Epithelial cell of proximal tubule (primary cell): ENCODE results near the gene MAP1LC3B2. TPM values are rescaled to one million over a fixed set of nuclear protein-coding genes. Genes with fewer than 3 reads are reported as not detected.

Source experiments
- DNase-seq: peaks from one replicate; pipeline ENCODE4 v3.0.0-alpha.2; 2011; ENCODE audit warnings: low read depth
- H3K4me3 ChIP-seq: 2 replicates; pipeline ENCODE4 v1.5.1; 2011; ENCODE audit warnings: low read depth, mild to moderate bottlenecking, low read length
- total RNA-seq: library from RNA; depleted of rRNA; stranded (reverse); fragments of >200 nt; gene quantifications from 2 replicates; pipeline ENCODE4 v1.2.3, GENCODE V29; 2015
- TF ChIP-seq, protein P1 (sequence below): conservative IDR thresholded peaks from 2 replicates; pipeline ENCODE4 v1.5.1; 2012; ENCODE audit warnings: low read depth, mild to moderate bottlenecking, low read length

MAP1LC3B2 gene
- total RNA-seq, 1 donor from 2014 or later, result not detected

- no peak overlapping the region for H3K4me3 ChIP-seq
- TF ChIP-seq, protein P1, sequence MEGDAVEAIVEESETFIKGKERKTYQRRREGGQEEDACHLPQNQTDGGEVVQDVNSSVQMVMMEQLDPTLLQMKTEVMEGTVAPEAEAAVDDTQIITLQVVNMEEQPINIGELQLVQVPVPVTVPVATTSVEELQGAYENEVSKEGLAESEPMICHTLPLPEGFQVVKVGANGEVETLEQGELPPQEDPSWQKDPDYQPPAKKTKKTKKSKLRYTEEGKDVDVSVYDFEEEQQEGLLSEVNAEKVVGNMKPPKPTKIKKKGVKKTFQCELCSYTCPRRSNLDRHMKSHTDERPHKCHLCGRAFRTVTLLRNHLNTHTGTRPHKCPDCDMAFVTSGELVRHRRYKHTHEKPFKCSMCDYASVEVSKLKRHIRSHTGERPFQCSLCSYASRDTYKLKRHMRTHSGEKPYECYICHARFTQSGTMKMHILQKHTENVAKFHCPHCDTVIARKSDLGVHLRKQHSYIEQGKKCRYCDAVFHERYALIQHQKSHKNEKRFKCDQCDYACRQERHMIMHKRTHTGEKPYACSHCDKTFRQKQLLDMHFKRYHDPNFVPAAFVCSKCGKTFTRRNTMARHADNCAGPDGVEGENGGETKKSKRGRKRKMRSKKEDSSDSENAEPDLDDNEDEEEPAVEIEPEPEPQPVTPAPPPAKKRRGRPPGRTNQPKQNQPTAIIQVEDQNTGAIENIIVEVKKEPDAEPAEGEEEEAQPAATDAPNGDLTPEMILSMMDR, result no peak
- DNase-seq, result no peak
Observed at GRCh38 chr12:116541547-116542344, 17.4 kb upstream of the MAP1LC3B2 start.

- H3K4me3 ChIP-seq, result no peak overlapping the region
- TF ChIP-seq, protein P1, result no peak
- DNase-seq, result no peak
Observed at GRCh38 chr12:116542345-116542956, 16.7 kb upstream of the MAP1LC3B2 start.

GRCh38 chr12:116544656-116545055 is 14.5 kb upstream of the MAP1LC3B2 start:
- DNase-seq, result no peak
- TF ChIP-seq, protein P1, result no peak
- no peak overlapping the region for H3K4me3 ChIP-seq

DNA sequence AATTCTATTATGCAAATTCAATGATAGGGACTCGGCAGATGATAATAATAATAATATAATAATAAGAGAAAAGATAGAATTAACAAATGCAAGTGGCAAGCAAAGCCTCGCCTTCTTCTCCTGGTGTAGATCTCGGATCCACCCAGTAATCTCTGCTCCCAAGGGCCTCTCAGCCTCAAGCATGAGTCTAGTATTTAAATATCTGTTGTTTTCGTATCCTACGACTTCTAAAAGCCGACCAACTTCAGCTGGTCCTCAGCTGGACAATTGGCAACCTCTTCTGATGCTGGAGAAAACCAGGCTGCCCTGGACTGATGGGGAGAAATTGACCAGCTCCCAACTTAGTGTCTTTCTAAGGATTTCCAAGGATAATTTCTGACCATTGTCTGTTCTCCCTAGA is 14.0 kb upstream of the MAP1LC3B2 start:
- H3K4me3 ChIP-seq, result no peak overlapping the region
- no peak for DNase-seq
- TF ChIP-seq, protein P1, result no peak

GRCh38 chr12:116545936-116546335 is 13.2 kb upstream of the MAP1LC3B2 start:
- TF ChIP-seq, protein P1, result no peak

DNA sequence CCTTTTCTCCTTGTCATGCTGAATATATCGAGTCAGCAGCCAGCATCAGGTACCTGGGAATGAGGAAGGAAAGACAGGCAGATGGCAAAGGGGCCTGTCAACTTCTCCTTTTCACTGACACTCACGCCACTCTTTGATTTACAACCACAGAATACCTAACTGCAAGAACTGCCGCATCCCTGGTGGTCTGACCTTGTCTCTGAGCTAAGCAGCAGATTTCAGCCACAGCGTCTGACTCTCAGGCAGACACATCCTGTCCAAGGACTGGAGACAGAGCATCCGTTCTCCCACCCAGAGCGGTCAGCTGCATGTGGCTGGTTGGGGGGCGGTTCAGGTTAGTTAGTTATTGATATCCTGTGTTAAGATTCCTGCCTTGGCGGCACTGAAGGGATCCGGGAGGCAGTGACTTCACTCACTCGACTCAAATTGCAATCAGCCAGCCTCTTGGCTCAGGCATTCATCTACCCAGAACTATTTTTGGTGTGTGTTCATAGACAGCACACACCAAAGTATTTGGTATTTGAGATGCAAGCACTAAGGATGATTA is 11.2 kb upstream of the MAP1LC3B2 start:
- H3K4me3 ChIP-seq, result no peak overlapping the region
- DNase-seq, result no peak
- TF ChIP-seq, protein P1, result no peak

More at GRCh38 chr12:116545936-116546335, 13.2 kb upstream of the MAP1LC3B2 start:
- DNase-seq, result no peak
- H3K4me3 ChIP-seq, result no peak overlapping the region
